ENCODE measurements around the gene STARD3.

STARD3 gene

DNA sequence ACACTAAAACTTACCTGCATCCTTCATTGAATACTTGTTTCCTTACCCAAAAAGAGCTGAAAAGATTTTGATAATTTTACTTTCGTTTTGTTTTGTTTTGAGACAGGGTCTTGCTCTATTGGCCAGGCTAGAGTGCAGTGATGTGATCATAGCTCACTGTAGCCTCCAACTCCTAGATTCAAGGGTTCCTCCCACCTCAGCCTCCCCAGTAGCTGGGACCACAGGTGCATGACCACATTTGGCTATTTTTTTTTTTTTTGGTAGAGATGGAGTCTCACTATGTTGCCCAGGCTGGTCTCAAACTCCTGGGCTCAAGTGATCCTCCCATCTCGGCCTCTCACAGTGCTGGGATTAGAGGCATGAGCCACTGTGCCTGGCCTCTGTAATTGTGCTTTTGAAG lies 18.2 kb downstream of the STARD3 start:
- peaks cover 28% of the 10 kb centered on the region; the same call in 1 of the 2 replicates for H3K36me3 ChIP-seq (ENCODE audit: insufficient read depth, low read length)
- H3K9me3 ChIP-seq (ENCODE audit: insufficient read depth, low read depth, low read length), result no peaks in the 10 kb centered on the region
- no peaks in the 10 kb centered on the region for H3K27me3 ChIP-seq (ENCODE audit: insufficient read depth, low read length, poor library complexity, severe bottlenecking)
- no peaks in the 10 kb centered on the region for H3K4me1 ChIP-seq (ENCODE audit: insufficient read depth, low read length, poor library complexity, severe bottlenecking)
- H4K20me1 ChIP-seq (ENCODE audit: insufficient read depth, low read length, poor library complexity, severe bottlenecking), result no peaks in the 10 kb centered on the region
- no peaks in the 10 kb centered on the region for H3F3A ChIP-seq (ENCODE audit: low read depth)
- H3K4me2 ChIP-seq (ENCODE audit: low read depth, low read length, poor library complexity, severe bottlenecking), result no peak overlapping the region
- H3K4me3 ChIP-seq (ENCODE audit: low read length, poor library complexity, severe bottlenecking), result no peak overlapping the region
- no peaks in the 10 kb centered on the region for H3K9me2 ChIP-seq (replicated peaks; ENCODE audit: low read depth, low read length)
- no peak for TF ChIP-seq EZH2phosphoT487 (IDR thresholded peaks at IDR 0.05; ENCODE audit: borderline replicate concordance)
- no peak for TF ChIP-seq CTCF (conservative IDR thresholded peaks at IDR 0.05; ENCODE audit: low read length)
- H3K79me2 ChIP-seq (ENCODE audit: insufficient read depth, low read length), result no peaks in the 10 kb centered on the region
- H2AFZ ChIP-seq (ENCODE audit: low read length), result no peak overlapping the region
- no peak overlapping the region for H3K9ac ChIP-seq (ENCODE audit: low read depth, low read length, poor library complexity, severe bottlenecking)

GRCh38 chr17:39658346-39658745 lies 21.4 kb downstream of the STARD3 start:
- Histone ChIP-seq H3F3A (ENCODE audit: low read depth) (no peaks in the 10 kb centered on the region), H3K4me2 (ENCODE audit: low read depth, low read length, poor library complexity, severe bottlenecking) (no peak overlapping the region), H3K9ac (ENCODE audit: low read depth, low read length, poor library complexity, severe bottlenecking) (no peak overlapping the region)

GRCh38 chr17:39658760-39659159 lies 21.8 kb downstream of the STARD3 start:
- H3K9ac ChIP-seq (ENCODE audit: low read depth, low read length, poor library complexity, severe bottlenecking), result no peak overlapping the region
- no peak overlapping the region for H3K4me2 ChIP-seq (ENCODE audit: low read depth, low read length, poor library complexity, severe bottlenecking)

More at GRCh38 chr17:39658346-39658745, 21.4 kb downstream of the STARD3 start:
- Histone ChIP-seq H3K36me3 (ENCODE audit: insufficient read depth, low read length) (peaks cover 52% of the 10 kb centered on the region; the same call in 1 of the 2 replicates), H3K4me3 (ENCODE audit: low read length, poor library complexity, severe bottlenecking) (no peak overlapping the region), H4K20me1 (ENCODE audit: insufficient read depth, low read length, poor library complexity, severe bottlenecking) (no peaks in the 10 kb centered on the region), H2AFZ (ENCODE audit: low read length) (no peak overlapping the region), H3K9me3 (ENCODE audit: insufficient read depth, low read depth, low read length) (no peaks in the 10 kb centered on the region), H3K4me1 (ENCODE audit: insufficient read depth, low read length, poor library complexity, severe bottlenecking) (no peaks in the 10 kb centered on the region), H3K27me3 (ENCODE audit: insufficient read depth, low read length, poor library complexity, severe bottlenecking) (no peaks in the 10 kb centered on the region), H3K9me2 (replicated peaks; ENCODE audit: low read depth, low read length) (no peaks in the 10 kb centered on the region), H3K79me2 (ENCODE audit: insufficient read depth, low read length) (no peaks in the 10 kb centered on the region)
- no peak for TF ChIP-seq CTCF (conservative IDR thresholded peaks at IDR 0.05; ENCODE audit: low read length)

More at GRCh38 chr17:39658760-39659159, 21.8 kb downstream of the STARD3 start:
- Histone ChIP-seq H3F3A (ENCODE audit: low read depth) (no peaks in the 10 kb centered on the region), H3K79me2 (ENCODE audit: insufficient read depth, low read length) (no peaks in the 10 kb centered on the region), H2AFZ (ENCODE audit: low read length) (no peak overlapping the region), H3K4me1 (ENCODE audit: insufficient read depth, low read length, poor library complexity, severe bottlenecking) (no peaks in the 10 kb centered on the region), H3K36me3 (ENCODE audit: insufficient read depth, low read length) (peaks cover 52% of the 10 kb centered on the region; the same call in 1 of the 2 replicates), H3K4me3 (ENCODE audit: low read length, poor library complexity, severe bottlenecking) (no peak overlapping the region), H3K27me3 (ENCODE audit: insufficient read depth, low read length, poor library complexity, severe bottlenecking) (no peaks in the 10 kb centered on the region), H4K20me1 (ENCODE audit: insufficient read depth, low read length, poor library complexity, severe bottlenecking) (no peaks in the 10 kb centered on the region), H3K9me2 (replicated peaks; ENCODE audit: low read depth, low read length) (no peaks in the 10 kb centered on the region), H3K9me3 (ENCODE audit: insufficient read depth, low read depth, low read length) (no peaks in the 10 kb centered on the region)
- TF ChIP-seq CTCF (conservative IDR thresholded peaks at IDR 0.05; ENCODE audit: low read length), result no peak
- TF ChIP-seq EZH2phosphoT487 (IDR thresholded peaks at IDR 0.05; ENCODE audit: borderline replicate concordance), result no peak
